ENCODE data around the gene CORO2B. TPM values are rescaled to one million over a fixed set of nuclear protein-coding genes. Genes with fewer than 3 reads are reported as not detected.

Gene CORO2B
- total RNA-seq, 4 donors from 2014 or later, result 1.3 to 18.2 (median 7.0) TPM

- H3K4me1 ChIP-seq, result peaks cover 2 to 8% of the 10 kb centered on the region in 2 donors
- no peak overlapping the region for H3K27ac ChIP-seq
- DNase-seq, result no peak
- H3K9me3 ChIP-seq, result no peaks in the 10 kb centered on the region
- TF ChIP-seq CTCF (IDR thresholded peaks at IDR 0.05) (no peak), POLR2A (IDR thresholded peaks at IDR 0.05) (no peak)
- no peak overlapping the region for H3K4me3 ChIP-seq
- no peaks in the 10 kb centered on the region for H3K36me3 ChIP-seq
- intact Hi-C loops (cut with DNase I; ENCODE audit: low total_unique reads), result no loop called here
- H3K27me3 ChIP-seq, result no peaks in the 10 kb centered on the region
Observed at GRCh38 chr15:68590721-68591389, 12.1 kb downstream of the CORO2B start.

GRCh38 chr15:68592054-68592453 lies 13.3 kb downstream of the CORO2B start:
- DNase-seq, result no peak
- H3K9me3 ChIP-seq, result no peaks in the 10 kb centered on the region
- no peak overlapping the region for H3K4me3 ChIP-seq
- H3K27me3 ChIP-seq, result no peaks in the 10 kb centered on the region
- H3K27ac ChIP-seq, result no peak overlapping the region
- intact Hi-C loops (cut with DNase I; ENCODE audit: low total_unique reads), result no loop called here
- H3K36me3 ChIP-seq, result no peaks in the 10 kb centered on the region
- no peak for TF ChIP-seq POLR2A (IDR thresholded peaks at IDR 0.05)
- H3K4me1 ChIP-seq, result no peaks in the 10 kb centered on the region

- no peaks in the 10 kb centered on the region for H3K4me1 ChIP-seq
- H3K36me3 ChIP-seq, result no peaks in the 10 kb centered on the region
- intact Hi-C loops (cut with DNase I; ENCODE audit: low total_unique reads), result no loop called here
- H3K27me3 ChIP-seq, result no peaks in the 10 kb centered on the region
- H3K27ac ChIP-seq, result no peak overlapping the region
- H3K9me3 ChIP-seq, result no peaks in the 10 kb centered on the region
- H3K4me3 ChIP-seq, result no peak overlapping the region
- TF ChIP-seq POLR2A (IDR thresholded peaks at IDR 0.05) (no peak), CTCF (IDR thresholded peaks at IDR 0.05) (no peak)
- DNase-seq, result no peak
Observed at GRCh38 chr15:68592544-68592943, 13.8 kb downstream of the CORO2B start.

- Histone ChIP-seq H3K4me1 (no peaks in the 10 kb centered on the region), H3K27me3 (no peaks in the 10 kb centered on the region), H3K4me3 (no peak overlapping the region), H3K9me3 (no peaks in the 10 kb centered on the region), H3K27ac (no peak overlapping the region), H3K36me3 (no peaks in the 10 kb centered on the region)
- TF ChIP-seq POLR2A (IDR thresholded peaks at IDR 0.05) (no peak), CTCF (IDR thresholded peaks at IDR 0.05) (no peak)
- DNase-seq, result no peak
- intact Hi-C loops (cut with DNase I; ENCODE audit: low total_unique reads), result no loop called here
Observed at GRCh38 chr15:68593341-68593740, 14.5 kb downstream of the CORO2B start.

GRCh38 chr15:68593828-68594532 lies 15.2 kb downstream of the CORO2B start:
- intact Hi-C loops (cut with DNase I; ENCODE audit: low total_unique reads), result no loop called here
- H3K9me3 ChIP-seq, result no peaks in the 10 kb centered on the region

More at GRCh38 chr15:68593828-68594532, 15.2 kb downstream of the CORO2B start:
- no peaks in the 10 kb centered on the region for H3K36me3 ChIP-seq
- H3K4me3 ChIP-seq, result no peak overlapping the region
- DNase-seq, result no peak
- no peak for TF ChIP-seq CTCF (IDR thresholded peaks at IDR 0.05)
- TF ChIP-seq POLR2A (IDR thresholded peaks at IDR 0.05), result no peak
- no peaks in the 10 kb centered on the region for H3K27me3 ChIP-seq
- no peak overlapping the region for H3K27ac ChIP-seq
- H3K4me1 ChIP-seq, result no peaks in the 10 kb centered on the region

All from uterus (tissue), 4 donors.